Trophoblast cell (in vitro differentiated cells and primary cell): ENCODE measurements around the gene OR2L5. TPM values are rescaled to one million over a fixed set of nuclear protein-coding genes. Genes with fewer than 3 reads are reported as not detected.

Experiments
- DNase-seq, 2 donors: peaks; one replicate each; pipeline ENCODE4 v3.0.0-alpha.2; 2016
- H2AFZ ChIP-seq: 2 replicates; pipeline ENCODE4 v1.6.1; 2013; ENCODE audit warnings: low read length, moderate library complexity, mild to moderate bottlenecking; ENCODE audit not compliant: insufficient read depth, poor library complexity
- H2AK5ac ChIP-seq: 2 replicates; pipeline ENCODE4 v1.6.1; 2013; ENCODE audit warnings: mild to moderate bottlenecking, low read length
- H2BK120ac ChIP-seq: 2 replicates; pipeline ENCODE4 v1.6.1; 2013; ENCODE audit warnings: low read length, mild to moderate bottlenecking, moderate library complexity; ENCODE audit not compliant: insufficient read depth, poor library complexity
- H2BK12ac ChIP-seq: 2 replicates; pipeline ENCODE4 v1.6.1; 2013; ENCODE audit warnings: mild to moderate bottlenecking, low read length, moderate library complexity
- H2BK5ac ChIP-seq: 2 replicates; pipeline ENCODE4 v1.6.1; 2013; ENCODE audit warnings: low read length, low read depth, moderate library complexity, mild to moderate bottlenecking; ENCODE audit not compliant: poor library complexity
- H3K14ac ChIP-seq: 2 replicates; pipeline ENCODE4 v1.6.1; 2013; ENCODE audit warnings: mild to moderate bottlenecking, low read length
- H3K18ac ChIP-seq: 2 replicates; pipeline ENCODE4 v1.6.1; 2013; ENCODE audit warnings: mild to moderate bottlenecking, low read length
- H3K23ac ChIP-seq: 2 replicates; pipeline ENCODE4 v1.6.1; 2013; ENCODE audit warnings: low read length
- H3K27ac ChIP-seq: 2 replicates; pipeline ENCODE4 v1.5.1; 2013; ENCODE audit warnings: low read depth, mild to moderate bottlenecking, inconsistent platforms, low read length, moderate library complexity
- H3K27me3 ChIP-seq: 2 replicates; pipeline ENCODE4 v1.6.1; 2013; ENCODE audit warnings: inconsistent platforms, mild to moderate bottlenecking, low read length, moderate library complexity; ENCODE audit not compliant: insufficient read depth
- H3K36me3 ChIP-seq, 2 experiments: 1 replicate in 1 of 2; 2 replicates in 1 of 2; pipeline ENCODE4 v1.6.1; 2013; ENCODE audit warnings: low read length in 2 of 2, mild to moderate bottlenecking in 2 of 2, moderate library complexity in 1 of 2; ENCODE audit not compliant: insufficient read depth in 2 of 2, control insufficient read depth in 1 of 2
- H3K4ac ChIP-seq: 2 replicates; pipeline ENCODE4 v1.6.1; 2013; ENCODE audit warnings: low read depth, mild to moderate bottlenecking, low read length, moderate library complexity
- H3K4me1 ChIP-seq, 2 experiments: 1 replicate in 1 of 2; 2 replicates in 1 of 2; pipeline ENCODE4 v1.6.1; 2013; ENCODE audit warnings: low read length in 2 of 2, mild to moderate bottlenecking in 2 of 2, moderate library complexity in 1 of 2; ENCODE audit not compliant: insufficient read depth in 2 of 2, control insufficient read depth in 1 of 2
- H3K4me2 ChIP-seq: 2 replicates; pipeline ENCODE4 v1.6.1; 2013; ENCODE audit warnings: inconsistent platforms, mild to moderate bottlenecking, low read length, moderate library complexity
- H3K4me3 ChIP-seq: 2 replicates; pipeline ENCODE4 v1.5.1; 2013; ENCODE audit warnings: mild to moderate bottlenecking, low read depth, low read length, inconsistent platforms
- H3K79me1 ChIP-seq: one replicate; pipeline ENCODE4 v1.6.1; 2013; ENCODE audit warnings: low read length
- H3K79me2 ChIP-seq: 2 replicates; pipeline ENCODE4 v1.6.1; 2013; ENCODE audit warnings: low read length, mild to moderate bottlenecking; ENCODE audit not compliant: control insufficient read depth, insufficient read depth, poor library complexity
- H3K9ac ChIP-seq: 2 replicates; pipeline ENCODE4 v1.6.1; 2013; ENCODE audit warnings: mild to moderate bottlenecking, low read length
- H3K9me3 ChIP-seq: 2 replicates; pipeline ENCODE4 v1.6.1; 2013; ENCODE audit warnings: low read depth, mild to moderate bottlenecking, control low read depth, inconsistent platforms, low read length; ENCODE audit not compliant: insufficient read depth
- H4K12ac ChIP-seq: 2 replicates; pipeline ENCODE4 v1.6.1; 2013; ENCODE audit warnings: low read depth, mild to moderate bottlenecking, low read length, moderate library complexity
- H4K8ac ChIP-seq: 2 replicates; pipeline ENCODE4 v1.6.1; 2013; ENCODE audit warnings: low read depth, mild to moderate bottlenecking, low read length, moderate library complexity
- H4K91ac ChIP-seq: one replicate; pipeline ENCODE4 v1.6.1; 2013; ENCODE audit warnings: low read depth, mild to moderate bottlenecking, low read length, moderate library complexity
- WGBS: extraction: QIAGEN DNeasy Blood & Tissue Kit; methylation state at CpG from one replicate; pipeline ENCODE4 v1.1.7; 2013; ENCODE audit warnings: missing lambda C conversion rate; ENCODE audit not compliant: insufficient read length, insufficient coverage; ENCODE audit errors: extremely low coverage; 5-methylcytosine and 5-hydroxymethylcytosine counted together
- polyA plus RNA-seq: library from polyadenylated mRNA; stranded (reverse); fragments of 200-250 nt; gene quantifications from 2 replicates; pipeline ENCODE4 v1.2.3, GENCODE V29; 2013

The OR2L5 gene, protein sequence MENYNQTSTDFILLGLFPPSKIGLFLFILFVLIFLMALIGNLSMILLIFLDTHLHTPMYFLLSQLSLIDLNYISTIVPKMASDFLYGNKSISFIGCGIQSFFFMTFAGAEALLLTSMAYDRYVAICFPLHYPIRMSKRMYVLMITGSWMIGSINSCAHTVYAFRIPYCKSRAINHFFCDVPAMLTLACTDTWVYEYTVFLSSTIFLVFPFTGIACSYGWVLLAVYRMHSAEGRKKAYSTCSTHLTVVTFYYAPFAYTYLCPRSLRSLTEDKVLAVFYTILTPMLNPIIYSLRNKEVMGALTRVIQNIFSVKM
- not detected in 2 replicates for polyA plus RNA-seq

DNA sequence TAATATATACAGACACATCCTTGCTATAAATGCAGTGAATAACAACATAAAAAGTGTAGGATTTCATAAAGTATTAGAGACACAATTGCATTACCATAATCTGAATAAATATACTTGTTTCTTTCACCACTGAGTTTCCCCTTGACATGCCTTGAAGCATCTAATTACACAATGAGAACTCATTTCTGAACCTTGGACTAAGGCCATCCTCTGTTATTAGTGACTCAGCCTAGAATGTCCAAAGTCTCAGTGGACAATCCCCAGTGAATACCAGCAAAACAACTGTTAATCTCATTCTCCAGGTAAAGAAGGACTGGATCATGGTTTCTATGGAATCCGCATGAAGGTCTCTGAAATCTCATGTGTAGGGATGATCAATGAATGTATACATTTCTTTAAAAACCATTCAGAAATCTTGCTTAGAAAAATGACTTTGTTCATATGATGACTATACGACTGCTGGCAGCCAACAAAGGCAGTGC is at the start of gene OR2L5:
OR2L5 (plus strand) TSS at position 432 of the 482 bp plus-strand sequence. CDS start 8,288 bp downstream, outside the sequence.
- H2BK5ac ChIP-seq, result no peak within 1 kb of the TSS
- no peak within 1 kb of the TSS for H4K12ac ChIP-seq
- H3K4me3 ChIP-seq, result no peak within 1 kb of the TSS
- H3K79me2 ChIP-seq, result no peaks in the 10 kb centered on the region
- H3K9ac ChIP-seq, result no peak within 1 kb of the TSS
- H3K14ac ChIP-seq, result no peak within 1 kb of the TSS
- no peak within 1 kb of the TSS for H3K4me2 ChIP-seq
- no peaks in the 10 kb centered on the region for H3K9me3 ChIP-seq
- H2AFZ ChIP-seq, result no peak within 1 kb of the TSS
- H3K18ac ChIP-seq, result no peak within 1 kb of the TSS
- H3K23ac ChIP-seq, result no peak within 1 kb of the TSS
- no peaks in the 10 kb centered on the region for H3K79me1 ChIP-seq
- WGBS, result no CpG with 5 or more reads among the region's 2 CpGs
- no peak within 1 kb of the TSS for H4K91ac ChIP-seq
- H2AK5ac ChIP-seq, result no peak within 1 kb of the TSS
- no peaks in the 10 kb centered on the region for H3K36me3 ChIP-seq
- H3K4me1 ChIP-seq, result no peaks in the 10 kb centered on the region
- no peak within 1 kb of the TSS for H3K4ac ChIP-seq
- no peak within 1 kb of the TSS for H2BK120ac ChIP-seq
- no peak within 1 kb of the TSS for H2BK12ac ChIP-seq
- H4K8ac ChIP-seq, result no peak within 1 kb of the TSS
- no peak for DNase-seq
- H3K27me3 ChIP-seq, result no peaks in the 10 kb centered on the region
- H3K27ac ChIP-seq, result no peak within 1 kb of the TSS

DNA sequence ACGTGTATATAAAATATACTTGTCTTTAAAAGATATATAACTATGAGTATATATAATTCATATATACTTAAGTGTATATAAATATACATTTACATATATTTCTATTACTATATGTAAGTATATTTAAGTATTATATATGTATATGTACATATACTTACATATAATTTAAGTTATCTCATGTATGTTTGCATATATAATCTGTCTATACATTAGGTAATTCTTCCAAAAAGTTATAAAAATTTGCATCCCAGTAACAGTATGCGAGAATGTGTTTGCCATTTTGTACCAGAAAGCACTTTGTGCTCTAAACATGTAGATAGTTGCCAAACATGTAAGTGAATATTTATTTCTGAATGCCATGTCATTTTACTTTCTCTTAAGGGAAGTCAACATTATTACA is 48.5 kb upstream of the OR2L5 start, which contains the start of gene OR2AK2:
OR2AK2 (plus strand) TSS at position 301 of the 400 bp plus-strand sequence. CDS start 144 bp downstream, outside the sequence.
- no peaks in the 10 kb centered on the region for H3K79me1 ChIP-seq
- H3K23ac ChIP-seq, result no peak within 1 kb of the TSS
- H4K12ac ChIP-seq, result no peak within 1 kb of the TSS
- H3K18ac ChIP-seq, result no peak within 1 kb of the TSS
- no peaks in the 10 kb centered on the region for H3K79me2 ChIP-seq
- DNase-seq, result no peak
- H3K4me1 ChIP-seq, result no peaks in the 10 kb centered on the region
- peaks cover 8% of the 10 kb centered on the region for H3K9me3 ChIP-seq
- no peak within 1 kb of the TSS for H3K14ac ChIP-seq
- H3K4me2 ChIP-seq, result no peak within 1 kb of the TSS
- H2BK120ac ChIP-seq, result no peak within 1 kb of the TSS
- no peak within 1 kb of the TSS for H3K4ac ChIP-seq
- H2BK5ac ChIP-seq, result no peak within 1 kb of the TSS
- no peak within 1 kb of the TSS for H4K91ac ChIP-seq
- H3K4me3 ChIP-seq, result no peak within 1 kb of the TSS
- no peak within 1 kb of the TSS for H2AFZ ChIP-seq
- H2BK12ac ChIP-seq, result no peak within 1 kb of the TSS
- H3K27me3 ChIP-seq, result no peaks in the 10 kb centered on the region
- no peaks in the 10 kb centered on the region for H3K36me3 ChIP-seq
- H2AK5ac ChIP-seq, result no peak within 1 kb of the TSS
- WGBS, result no CpG with 5 or more reads among the region's 2 CpGs
- no peak within 1 kb of the TSS for H3K27ac ChIP-seq
- no peak within 1 kb of the TSS for H4K8ac ChIP-seq
- no peak within 1 kb of the TSS for H3K9ac ChIP-seq

DNA sequence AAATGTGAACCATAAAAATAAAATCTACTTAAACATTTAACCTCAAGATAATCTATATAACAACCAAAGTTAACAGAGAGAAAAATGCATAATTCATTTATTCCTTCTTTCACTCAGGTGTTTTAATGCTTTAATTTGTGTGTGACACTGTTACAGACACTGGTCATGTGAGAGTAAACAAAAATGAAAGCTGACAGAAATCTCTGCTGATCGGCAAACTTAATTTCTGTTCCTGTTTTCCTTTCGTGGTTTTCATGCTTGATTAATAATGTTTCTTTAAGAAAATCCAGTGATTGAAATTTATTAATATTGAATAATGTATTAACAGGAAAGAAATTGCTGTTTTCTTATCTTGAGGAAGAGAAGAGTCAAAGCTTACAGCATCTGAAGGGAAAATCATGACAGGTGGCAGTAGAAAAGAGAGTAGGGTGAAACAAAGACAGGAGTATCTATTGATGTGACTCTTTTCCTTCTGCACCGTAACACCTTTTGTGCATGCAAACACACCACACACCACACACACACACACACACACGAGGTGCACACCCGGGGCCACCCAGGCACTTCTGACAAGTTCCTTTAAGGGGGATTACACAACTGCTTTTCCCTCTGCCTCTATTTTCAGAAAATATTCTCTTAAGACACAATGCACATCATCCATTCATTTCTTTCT is 46.8 kb upstream of the OR2L5 start:
- Histone ChIP-seq H2AK5ac (no peak overlapping the region), H3K4me1 (no peaks in the 10 kb centered on the region), H3K23ac (no peak overlapping the region), H4K8ac (no peak overlapping the region), H4K12ac (no peak overlapping the region), H3K9ac (no peak overlapping the region), H3K9me3 (peaks cover 6% of the 10 kb centered on the region), H3K18ac (no peak overlapping the region), H3K79me1 (no peaks in the 10 kb centered on the region), H3K27ac (no peak overlapping the region), H2AFZ (no peak overlapping the region), H3K4me3 (no peak overlapping the region), H2BK5ac (no peak overlapping the region), H2BK12ac (no peak overlapping the region), H2BK120ac (no peak overlapping the region), H3K4me2 (no peak overlapping the region), H4K91ac (no peak overlapping the region), H3K27me3 (no peaks in the 10 kb centered on the region), H3K4ac (no peak overlapping the region), H3K14ac (no peak overlapping the region), H3K79me2 (no peaks in the 10 kb centered on the region), H3K36me3 (no peaks in the 10 kb centered on the region)
- WGBS, result no CpG with 5 or more reads among the region's 5 CpGs
- no peak for DNase-seq

DNA sequence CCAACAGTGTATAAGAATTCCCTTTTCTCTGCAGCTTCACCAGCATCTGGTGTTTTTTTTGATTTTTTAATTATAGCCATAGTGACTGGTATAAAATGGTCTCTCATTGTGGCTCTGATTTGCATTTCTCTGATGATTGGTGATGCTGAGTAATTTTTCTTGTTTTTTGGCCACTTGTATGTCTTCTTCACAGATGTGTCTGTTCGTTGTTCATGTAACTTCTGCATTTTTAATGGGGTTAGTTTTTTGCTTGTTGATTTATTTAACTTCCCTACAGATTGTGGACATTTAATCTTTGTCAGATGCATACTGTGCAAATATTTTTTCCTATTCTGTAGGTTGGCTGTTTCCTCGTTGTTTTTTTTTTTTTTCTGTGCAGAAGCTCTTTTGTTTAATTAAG is 20.5 kb upstream of the OR2L5 start:
- no peak overlapping the region for H4K8ac ChIP-seq
- H3K4me1 ChIP-seq, result no peaks in the 10 kb centered on the region
- no peak overlapping the region for H3K27ac ChIP-seq
- no CpG with 5 or more reads among the region's 2 CpGs for WGBS
- H2BK5ac ChIP-seq, result no peak overlapping the region
- no peak overlapping the region for H2AFZ ChIP-seq
- no peaks in the 10 kb centered on the region for H3K79me1 ChIP-seq
- H3K9ac ChIP-seq, result no peak overlapping the region
- no peak overlapping the region for H4K91ac ChIP-seq
- no peak overlapping the region for H3K18ac ChIP-seq
- no peak overlapping the region for H2BK120ac ChIP-seq
- H3K79me2 ChIP-seq, result no peaks in the 10 kb centered on the region
- H3K4me3 ChIP-seq, result no peak overlapping the region
- H3K23ac ChIP-seq, result no peak overlapping the region
- no peaks in the 10 kb centered on the region for H3K27me3 ChIP-seq
- no peak overlapping the region for H2BK12ac ChIP-seq
- H2AK5ac ChIP-seq, result no peak overlapping the region
- H3K14ac ChIP-seq, result no peak overlapping the region
- H3K9me3 ChIP-seq, result peaks cover 9% of the 10 kb centered on the region
- H4K12ac ChIP-seq, result no peak overlapping the region
- no peak for DNase-seq
- H3K36me3 ChIP-seq, result no peaks in the 10 kb centered on the region
- no peak overlapping the region for H3K4ac ChIP-seq
- no peak overlapping the region for H3K4me2 ChIP-seq
